ENCODE results near the gene ATG9B.

DNA sequence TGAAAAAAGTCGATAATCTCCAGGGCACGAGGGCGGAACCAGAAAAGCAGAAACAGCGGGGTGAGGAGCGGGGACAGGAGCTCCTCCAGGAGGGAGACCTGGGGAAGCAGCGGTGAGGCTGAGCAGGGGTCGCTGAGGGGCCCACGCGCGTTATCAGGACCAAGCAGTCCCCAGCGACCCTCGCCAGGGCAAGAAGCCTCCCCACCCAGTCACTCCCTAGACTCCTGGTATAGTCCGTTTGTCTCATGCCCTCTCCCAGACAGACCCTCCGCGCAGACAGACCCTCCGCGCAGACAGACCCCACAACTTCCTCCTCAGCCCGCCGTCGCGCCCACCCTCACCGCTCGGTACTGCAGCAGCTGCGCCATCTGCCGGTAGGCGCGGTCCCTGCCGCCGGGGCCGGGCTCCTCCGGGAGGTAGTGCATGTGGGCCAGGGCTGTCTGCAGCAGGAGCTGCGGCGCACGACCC is 6.3 kb downstream of the ATG9B start:
- TF ChIP-seq, protein P1, sequence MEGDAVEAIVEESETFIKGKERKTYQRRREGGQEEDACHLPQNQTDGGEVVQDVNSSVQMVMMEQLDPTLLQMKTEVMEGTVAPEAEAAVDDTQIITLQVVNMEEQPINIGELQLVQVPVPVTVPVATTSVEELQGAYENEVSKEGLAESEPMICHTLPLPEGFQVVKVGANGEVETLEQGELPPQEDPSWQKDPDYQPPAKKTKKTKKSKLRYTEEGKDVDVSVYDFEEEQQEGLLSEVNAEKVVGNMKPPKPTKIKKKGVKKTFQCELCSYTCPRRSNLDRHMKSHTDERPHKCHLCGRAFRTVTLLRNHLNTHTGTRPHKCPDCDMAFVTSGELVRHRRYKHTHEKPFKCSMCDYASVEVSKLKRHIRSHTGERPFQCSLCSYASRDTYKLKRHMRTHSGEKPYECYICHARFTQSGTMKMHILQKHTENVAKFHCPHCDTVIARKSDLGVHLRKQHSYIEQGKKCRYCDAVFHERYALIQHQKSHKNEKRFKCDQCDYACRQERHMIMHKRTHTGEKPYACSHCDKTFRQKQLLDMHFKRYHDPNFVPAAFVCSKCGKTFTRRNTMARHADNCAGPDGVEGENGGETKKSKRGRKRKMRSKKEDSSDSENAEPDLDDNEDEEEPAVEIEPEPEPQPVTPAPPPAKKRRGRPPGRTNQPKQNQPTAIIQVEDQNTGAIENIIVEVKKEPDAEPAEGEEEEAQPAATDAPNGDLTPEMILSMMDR (IDR thresholded peaks at IDR 0.05), result peak; percentile 62 to 94 (median 86)
- TF ChIP-seq POLR2A (IDR thresholded peaks at IDR 0.05), result no peak
